Stimulated activated CD8-positive, alpha-beta memory T cell treated with anti-CD3 and anti-CD28 coated beads, Interleukin-2, amount 100 ng/mL, for 48 hours (primary cell): ENCODE data around the gene CSPG4.
A peak's percentile ranks its signal among the peaks of the same experiment; 100 is the strongest.
"Not testable (repeated sequence)": the region's sequence is repeated elsewhere in the genome, so short reads cannot be mapped to it uniquely, and the experiment has no call there.

Source experiments
- DNase-seq, 2 donors: peaks; one replicate each; pipeline ENCODE4 v3.0.0-alpha.2; 2020; ENCODE audit warnings: low read depth in 2 of 2

The CSPG4 gene

GRCh38 chr15:75650908-75651809 is 61.5 kb downstream of the CSPG4 start:
- DNase-seq: no peak

- no peak for DNase-seq
These were observed 62.8 kb downstream of the CSPG4 start for GRCh38 chr15:75649848-75650247.

- no peak for DNase-seq
These were observed 63.4 kb downstream of the CSPG4 start for GRCh38 chr15:75649045-75649761.

- DNase-seq: no peak
These were observed 64.3 kb downstream of the CSPG4 start for GRCh38 chr15:75648156-75649000.

GRCh38 chr15:75647370-75648155 is 65.1 kb downstream of the CSPG4 start, which contains the start of gene SNX33:
Gene SNX33 (plus strand): TSS chr15:75647912. CDS start chr15:75649103, 1,191 bp downstream.
- DNase-seq: peak; percentile 48 to 51

GRCh38 chr15:75646944-75647364 is 65.7 kb downstream of the CSPG4 start:
- no peak for DNase-seq

GRCh38 chr15:75646112-75646943 is 66.3 kb downstream of the CSPG4 start:
- no peak for DNase-seq

GRCh38 chr15:75644376-75644775 is 68.3 kb downstream of the CSPG4 start:
- no peak for DNase-seq

- no peak for DNase-seq
These were observed 71.0 kb downstream of the CSPG4 start for GRCh38 chr15:75641603-75642002.

- no peak for DNase-seq
These were observed 71.5 kb downstream of the CSPG4 start for GRCh38 chr15:75641179-75641503.

- DNase-seq: no peak
These were observed 72.0 kb downstream of the CSPG4 start for GRCh38 chr15:75640483-75641178.

GRCh38 chr15:75639709-75640482 is 72.8 kb downstream of the CSPG4 start, which contains the start of gene IMP3:
Gene IMP3 (minus strand): TSS chr15:75640224. CDS start chr15:75640168, 56 bp downstream.
- peak; percentile 84 to 87 for DNase-seq

GRCh38 chr15:75639191-75639708 is 73.4 kb downstream of the CSPG4 start:
- no peak for DNase-seq

GRCh38 chr15:75637245-75638009 is 75.2 kb downstream of the CSPG4 start:
- no peak for DNase-seq

- no peak for DNase-seq
These were observed 76.6 kb downstream of the CSPG4 start for GRCh38 chr15:75636026-75636425.

- DNase-seq: not testable (repeated sequence)
These were observed 78.7 kb downstream of the CSPG4 start for GRCh38 chr15:75633922-75634321.

- DNase-seq: no peak
These were observed 80.7 kb downstream of the CSPG4 start for GRCh38 chr15:75631935-75632334.
